G401 (cell line): ENCODE results near the gene MYL5. TPM values are rescaled to one million over a fixed set of nuclear protein-coding genes. Genes with fewer than 3 reads are reported as not detected.
"Not testable (repeated sequence)": the region's sequence is repeated elsewhere in the genome, so short reads cannot be mapped to it uniquely, and the experiment has no call there.

ENCODE experiments used
- DNase-seq: peaks from one replicate; pipeline ENCODE4 v3.0.0-alpha.2; 2015; ENCODE audit warnings: low spot score
- in situ Hi-C: cut with HindIII; loops from 2 replicates; pipeline ENCODE4 v1.10.0; 2016; ENCODE audit warnings: low sequenced_read_pairs, mixed read lengths
- total RNA-seq: library from RNA; depleted of rRNA; stranded (reverse); fragments of >200 nt; shearing (Covaris generic); gene quantifications from 2 replicates; pipeline ENCODE4 v1.2.3, GENCODE V29; 2014

The MYL5 gene
- total RNA-seq, 1 experiment from 2014 or later, result 4.5 TPM

GRCh38 chr4:635066-635835 is 39.1 kb upstream of the MYL5 start:
- in situ Hi-C loops, DNase-seq: not testable (repeated sequence)

DNA sequence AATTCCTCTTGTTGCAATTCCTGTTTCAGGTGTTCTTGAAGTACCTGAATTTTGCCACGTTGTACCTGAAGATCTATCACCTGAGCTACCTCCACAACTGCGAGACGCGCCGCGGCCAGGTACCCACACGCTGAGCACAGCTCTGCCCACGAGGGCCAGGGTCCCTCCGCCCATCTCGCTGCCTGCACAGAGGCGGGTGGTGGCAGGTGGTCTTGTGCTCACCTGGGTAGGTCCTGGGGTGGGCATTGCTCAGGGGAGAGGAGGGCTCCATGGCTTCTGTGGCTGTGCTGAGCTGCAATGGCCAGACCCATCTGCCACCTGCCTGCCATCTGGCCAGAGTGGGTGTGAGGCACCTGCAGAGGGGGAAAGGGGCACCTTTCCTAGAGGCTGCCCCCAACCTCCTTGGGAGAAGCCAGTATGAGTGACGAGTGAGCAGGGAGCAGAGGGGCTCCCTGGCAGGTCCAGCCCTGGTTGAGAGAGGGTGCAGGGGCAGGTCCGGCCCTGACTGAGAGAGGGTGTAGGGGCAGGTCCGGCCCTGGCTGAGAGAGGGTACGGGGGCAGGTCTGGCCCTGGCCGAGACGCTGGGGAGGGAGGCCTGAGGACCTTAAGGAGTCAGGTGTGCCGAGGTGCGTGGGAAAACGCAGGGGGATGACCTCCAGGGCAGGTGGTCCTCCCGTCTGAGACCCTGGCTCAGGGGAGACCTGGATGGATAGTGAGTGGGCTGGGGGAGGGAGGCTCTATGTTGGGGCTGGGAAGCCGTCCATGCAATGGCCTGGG is 38.3 kb upstream of the MYL5 start:
- no peak for DNase-seq
- in situ Hi-C loops, result no loop called here

DNA sequence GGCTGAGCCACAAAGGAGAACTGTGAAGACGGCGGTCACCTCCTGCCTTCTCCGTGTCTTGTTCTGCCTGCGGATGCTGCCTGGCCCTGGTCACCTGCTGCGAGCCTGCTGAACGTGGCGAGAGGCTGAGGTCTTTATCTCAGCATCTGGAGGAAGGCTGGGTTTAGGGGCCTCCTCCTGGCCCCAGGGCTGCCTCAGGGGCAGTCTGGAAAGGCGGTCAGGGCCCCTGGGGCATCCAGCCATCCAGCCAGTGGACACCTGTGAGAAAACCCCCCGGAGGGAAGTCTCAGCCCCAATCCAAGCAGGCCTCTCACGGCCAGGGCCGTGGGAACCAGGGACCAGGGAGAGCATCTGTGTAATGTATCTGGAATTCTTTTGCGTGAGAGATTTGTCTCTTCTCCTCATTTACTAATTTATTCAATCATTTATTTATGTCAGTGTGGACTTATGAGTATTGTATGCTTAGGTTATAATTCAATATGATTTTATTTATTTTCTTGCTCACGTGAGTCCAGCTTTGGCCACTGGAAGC is 37.6 kb upstream of the MYL5 start:
- DNase-seq, result no peak
- in situ Hi-C loops, result no loop called here

- DNase-seq, result peak; percentile 84
- in situ Hi-C loops, result no loop called here
Measured at GRCh38 chr4:637536-638280, 36.6 kb upstream of the MYL5 start.

GRCh38 chr4:642366-642765 is 32.0 kb upstream of the MYL5 start:
- DNase-seq, in situ Hi-C loops: not testable (repeated sequence)

DNA sequence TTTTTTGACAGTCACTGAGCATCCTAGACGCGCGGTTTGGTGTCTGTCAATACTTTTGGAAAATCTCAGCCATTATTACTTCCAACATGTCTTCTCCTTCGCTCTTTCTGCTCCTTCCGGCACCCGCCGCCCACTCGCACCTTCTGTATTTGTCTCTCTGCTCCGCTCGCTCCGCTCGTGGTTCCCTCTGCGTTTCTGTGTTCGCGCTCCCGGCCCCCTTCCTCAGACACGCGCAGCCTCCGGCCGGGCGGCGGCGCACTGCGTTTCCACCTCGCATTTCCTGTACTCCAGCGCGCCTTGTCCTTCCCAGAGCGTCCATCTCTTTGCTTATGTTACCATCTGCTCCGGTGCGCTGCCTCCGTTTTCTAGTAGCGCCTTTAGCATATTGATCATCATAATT is 27.9 kb upstream of the MYL5 start:
- in situ Hi-C loops, result no loop called here
- no peak for DNase-seq

DNA sequence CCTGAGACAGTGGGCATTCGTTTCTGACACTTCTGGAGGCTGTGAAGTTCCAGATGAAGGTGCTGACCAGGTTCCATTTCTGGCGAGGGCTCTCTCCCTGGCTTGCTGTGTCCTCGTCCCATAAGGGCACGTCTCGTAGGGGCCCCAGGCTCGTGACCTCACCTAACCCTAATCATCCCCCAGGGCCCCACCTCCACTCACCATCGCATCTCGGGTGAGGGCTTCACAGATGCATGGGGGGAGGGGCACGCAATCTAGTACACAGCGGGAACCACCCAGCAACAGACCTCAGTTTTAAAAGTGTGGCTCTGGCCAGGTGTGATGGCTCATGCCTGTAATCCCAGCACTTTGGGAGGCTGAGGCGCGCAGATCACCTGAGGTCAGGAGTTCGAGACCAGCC is 26.9 kb upstream of the MYL5 start:
- no peak for DNase-seq
- in situ Hi-C loops, result no loop called here

DNA sequence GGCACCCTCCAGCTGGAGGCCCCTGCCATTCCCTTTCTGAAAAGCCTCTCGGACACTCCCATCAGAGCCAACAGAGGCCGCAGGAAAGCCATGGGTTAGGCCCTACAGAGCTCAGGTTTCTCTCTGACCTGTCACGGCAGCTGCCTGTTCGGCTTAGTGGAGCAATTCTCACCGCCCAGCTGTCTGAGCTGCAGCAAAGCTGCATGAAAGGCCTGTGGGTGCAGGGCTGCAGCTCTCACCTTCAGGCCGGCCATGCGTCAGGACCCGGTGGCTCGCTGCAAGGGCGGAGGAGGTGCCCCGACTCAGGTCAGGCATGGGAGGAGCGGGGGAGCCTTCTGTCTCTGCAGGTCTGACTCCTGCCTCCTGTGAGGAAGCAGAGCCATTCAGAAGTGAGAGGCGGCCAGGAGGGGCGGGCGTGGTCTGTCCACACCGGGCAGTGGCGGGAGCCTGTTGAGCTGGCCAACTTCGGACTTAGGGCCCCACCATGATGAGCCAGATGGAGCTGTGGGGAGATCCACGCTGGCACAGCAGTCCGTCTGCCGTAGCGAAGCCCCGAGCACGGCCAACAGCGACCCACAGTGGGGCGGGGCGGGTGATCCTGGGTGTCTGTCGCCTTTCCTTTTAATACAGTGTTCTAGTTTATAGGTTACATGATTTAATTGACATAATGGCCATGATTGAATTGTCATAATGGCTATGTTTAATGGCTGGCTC is 25.6 kb upstream of the MYL5 start:
- no peak for DNase-seq
- in situ Hi-C loops, result no loop called here

GRCh38 chr4:649293-649625 is 25.1 kb upstream of the MYL5 start:
- in situ Hi-C loops, result no loop called here
- no peak for DNase-seq

DNA sequence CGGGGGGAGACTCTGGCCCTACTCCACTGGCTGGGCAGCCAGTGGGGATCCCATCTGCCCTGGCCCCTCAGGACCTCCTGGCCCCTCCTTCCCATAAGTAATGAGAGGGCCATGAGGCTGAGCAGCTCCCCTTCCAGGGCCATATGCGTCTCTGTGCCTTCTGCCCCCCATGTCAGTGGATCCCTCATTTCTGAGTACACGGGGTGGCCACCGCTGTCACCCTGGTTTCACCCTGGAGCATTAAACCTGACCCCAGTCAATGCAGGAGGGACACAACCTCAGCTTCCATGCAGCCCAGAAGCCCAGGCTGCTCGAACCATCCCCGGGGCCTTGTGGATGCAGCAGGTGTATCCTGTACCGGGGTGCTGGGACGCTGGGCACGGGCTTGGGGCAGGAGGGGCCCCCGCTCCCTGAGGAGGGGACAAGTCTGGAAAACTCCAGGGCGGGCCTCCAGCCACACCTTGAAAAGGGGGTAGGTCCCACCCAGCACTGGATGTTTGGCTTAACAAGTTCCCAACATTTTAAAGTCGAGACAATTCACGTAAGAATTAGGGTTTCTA is 24.5 kb upstream of the MYL5 start:
- in situ Hi-C loops, result no loop called here

DNA sequence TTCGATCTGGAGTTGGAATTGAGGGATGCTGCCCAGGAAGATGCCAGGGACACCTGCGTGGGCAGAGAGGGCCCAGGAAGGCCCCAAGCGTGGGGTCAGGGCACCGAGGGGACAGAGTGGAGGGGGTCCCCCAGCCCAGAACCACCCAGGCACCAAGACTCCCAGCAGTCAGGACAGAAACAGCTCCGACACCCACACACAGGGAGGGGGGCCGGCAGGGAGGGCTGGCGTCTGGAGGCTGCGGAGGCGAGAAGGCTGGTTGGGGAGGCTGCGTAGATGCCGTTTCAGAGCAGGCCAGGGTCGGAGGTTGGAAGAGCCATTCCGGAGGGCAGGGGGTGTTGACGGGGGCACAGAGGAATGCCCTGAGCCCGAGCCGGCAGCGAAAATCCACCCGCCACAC is 23.9 kb upstream of the MYL5 start:
- no peak for DNase-seq
- in situ Hi-C loops, result no loop called here

More for the DNA sequence above, 24.5 kb upstream of the MYL5 start:
- no peak for DNase-seq

DNA sequence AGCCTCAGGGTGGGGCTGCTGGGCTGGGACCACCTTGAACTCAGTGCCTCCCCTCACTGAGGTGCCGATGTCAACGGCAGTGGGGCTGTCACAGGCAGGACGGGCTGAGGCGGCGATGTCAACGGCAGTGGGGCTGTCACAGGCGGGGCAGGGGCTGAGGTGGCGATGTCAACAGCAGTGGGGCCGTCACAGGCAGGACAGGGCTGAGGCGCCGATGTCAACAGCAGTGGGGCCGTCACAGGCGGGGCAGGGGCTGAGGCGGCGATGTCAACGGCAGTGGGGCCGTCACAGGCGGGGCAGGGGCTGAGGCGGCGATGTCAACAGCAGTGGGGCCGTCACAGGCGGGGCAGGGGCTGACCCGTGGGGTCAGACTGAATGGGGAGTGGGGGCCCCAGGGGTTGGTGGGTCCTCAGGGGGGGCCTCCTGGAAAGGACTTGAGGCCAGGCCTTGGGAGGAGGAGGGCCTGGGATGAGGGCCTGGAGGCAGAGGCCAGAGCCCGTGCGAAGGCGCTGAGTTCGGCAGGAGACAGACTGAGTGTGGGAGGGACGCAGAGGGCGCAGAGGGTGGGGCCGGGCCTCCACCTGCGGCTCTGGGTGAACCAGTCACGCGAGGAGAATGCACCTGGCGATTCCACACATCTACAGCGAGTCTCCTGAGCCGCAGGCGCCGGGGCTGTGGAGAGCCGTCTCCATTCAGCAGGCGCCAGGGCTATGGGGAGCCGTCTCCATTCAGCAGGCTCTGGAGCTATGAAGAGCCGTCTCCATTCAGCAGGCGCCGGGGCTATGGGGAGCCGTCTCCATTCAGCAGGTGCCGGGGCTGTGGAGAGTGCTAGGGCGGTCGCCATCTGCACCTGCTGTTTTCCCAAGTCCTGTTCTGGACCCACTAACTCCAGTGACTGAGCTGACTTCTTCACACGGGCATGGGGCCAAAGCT is 23.1 kb upstream of the MYL5 start:
- in situ Hi-C loops, result no loop called here
- DNase-seq, result no peak

- in situ Hi-C loops, result no loop called here
- no peak for DNase-seq
Measured at GRCh38 chr4:651884-652642, 22.3 kb upstream of the MYL5 start.

DNA sequence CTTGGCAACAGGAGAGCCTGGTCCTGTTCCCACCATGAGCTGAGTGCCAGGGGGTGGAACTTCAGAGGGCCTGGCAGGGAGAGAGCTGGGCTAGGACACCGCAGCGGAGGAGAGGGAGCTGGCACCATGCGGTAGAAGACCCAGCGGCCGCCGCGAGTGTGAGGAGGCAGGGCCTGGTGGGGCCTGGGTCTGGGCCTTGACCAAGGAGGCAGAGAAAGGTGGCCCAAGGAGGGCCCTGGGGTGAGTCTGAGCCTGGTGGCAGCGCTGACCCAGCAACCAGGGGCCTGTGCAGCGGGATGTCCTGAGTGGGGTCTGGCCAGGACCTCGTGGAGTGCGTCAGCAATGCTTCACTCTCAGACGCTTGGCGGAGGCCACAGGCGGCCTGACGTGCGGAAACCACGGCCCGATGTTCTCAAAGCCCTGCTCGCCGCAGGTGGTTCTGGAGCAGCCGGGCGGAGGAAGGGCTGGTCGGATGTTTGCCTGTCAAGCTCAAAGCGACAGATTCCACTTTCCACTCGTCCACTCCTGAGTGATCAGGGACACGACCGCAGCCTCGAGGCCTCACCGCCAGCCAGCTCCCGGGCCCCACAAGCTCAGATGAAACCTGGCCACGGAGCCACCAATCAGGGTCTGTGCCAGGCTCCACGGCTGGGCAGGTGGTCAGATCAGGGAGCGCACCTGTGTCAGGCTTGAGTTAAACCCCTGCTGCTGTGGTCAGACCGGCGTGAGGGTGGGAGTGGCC is 21.1 kb upstream of the MYL5 start:
- in situ Hi-C loops, result no loop called here
- DNase-seq, result no peak

DNA sequence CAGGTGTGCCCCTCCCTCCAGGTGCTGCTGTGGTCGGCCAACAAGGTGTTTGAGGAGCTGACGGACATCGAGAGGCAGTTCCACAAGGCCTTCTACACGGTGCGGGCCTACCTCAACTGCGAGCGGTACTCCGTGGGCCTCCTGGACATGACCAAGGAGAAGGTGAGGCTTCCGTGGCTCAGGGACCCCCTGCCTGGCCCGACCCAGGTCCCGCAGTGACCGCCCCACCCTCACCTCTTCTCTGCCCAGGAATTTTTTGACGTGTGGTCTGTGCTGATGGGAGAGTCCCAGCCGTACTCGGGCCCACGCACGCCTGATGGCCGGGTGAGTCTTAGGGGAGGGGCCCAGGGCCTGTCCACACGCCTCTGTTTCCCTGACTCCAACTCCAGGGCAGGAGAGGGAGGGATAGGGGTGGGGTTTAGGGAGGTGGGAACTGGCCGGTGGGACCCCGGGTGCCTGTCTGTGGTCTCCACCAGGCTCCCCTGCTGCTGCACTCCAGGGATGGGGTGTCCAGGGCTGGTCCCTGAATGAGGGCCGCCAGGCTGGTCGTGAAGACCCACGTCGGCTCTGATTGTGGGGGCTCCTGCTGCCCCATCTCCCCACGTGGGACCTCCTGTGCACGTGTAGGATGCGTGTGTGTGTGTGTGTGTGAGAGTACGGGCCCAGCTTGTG is 20.4 kb upstream of the MYL5 start:
- DNase-seq, result no peak
- in situ Hi-C loops, result no loop called here

DNA sequence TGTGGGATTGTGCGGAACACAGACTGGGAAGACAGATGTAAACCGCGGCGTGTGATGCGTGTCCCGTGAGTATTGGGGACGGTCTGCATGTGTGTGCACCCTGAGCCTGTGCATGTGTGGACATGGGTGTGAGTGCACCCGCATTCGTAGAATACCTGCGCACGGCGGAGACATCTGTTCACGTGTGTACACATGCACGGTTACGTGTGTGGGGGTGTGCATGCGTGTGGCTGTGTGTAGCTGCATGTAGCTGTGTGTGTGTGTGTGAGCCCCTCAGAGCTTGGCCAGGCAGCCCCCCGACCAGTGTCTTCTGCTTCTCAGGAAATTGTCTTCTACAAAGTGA is 19.9 kb upstream of the MYL5 start:
- no peak for DNase-seq
- in situ Hi-C loops, result no loop called here
